NCI-H345 treated with DMSO at 0.1 percent for 48 hours (cell line): ENCODE data around the gene BNC1.
A peak's percentile ranks its signal among the peaks of the same experiment; 100 is the strongest.
"Not testable (repeated sequence)": the region's sequence is repeated elsewhere in the genome, so short reads cannot be mapped to it uniquely, and the experiment has no call there.

Experiments
- DNase-seq: peaks from one replicate; lab custom pipeline; 2025; ENCODE audit not compliant: unreplicated experiment; lab: John Stamatoyannopoulos, UW

Gene BNC1

GRCh38 chr15:83248151-83249029 lies 36.1 kb downstream of the BNC1 start:
- peak; percentile 37 for DNase-seq

- no peak for DNase-seq
Measured at GRCh38 chr15:83243634-83244033, 40.8 kb downstream of the BNC1 start.

- DNase-seq: no peak
Measured at GRCh38 chr15:83230242-83230641, 54.2 kb downstream of the BNC1 start.

- no peak for DNase-seq
Measured at GRCh38 chr15:83225449-83225848, 59.0 kb downstream of the BNC1 start.

GRCh38 chr15:83221781-83222180 lies 62.7 kb downstream of the BNC1 start:
- DNase-seq: not testable (repeated sequence)

- DNase-seq: no peak
Measured at GRCh38 chr15:83219026-83219425, 65.4 kb downstream of the BNC1 start.

- DNase-seq: no peak
Measured at GRCh38 chr15:83215306-83215705, 69.2 kb downstream of the BNC1 start.

- DNase-seq: no peak
Measured at GRCh38 chr15:83210619-83211018, 73.8 kb downstream of the BNC1 start.

GRCh38 chr15:83209333-83209732 lies 75.1 kb downstream of the BNC1 start:
- no peak for DNase-seq

GRCh38 chr15:83208367-83208661 lies 76.2 kb downstream of the BNC1 start:
- no peak for DNase-seq

- DNase-seq: peak; percentile 9
Measured at GRCh38 chr15:83207660-83208366, 76.7 kb downstream of the BNC1 start, which contains the start of gene HDGFL3. HDGFL3 (minus strand) TSS chr15:83207823; CDS start chr15:83207414, 409 bp downstream.

GRCh38 chr15:83207009-83207659 lies 77.3 kb downstream of the BNC1 start:
- no peak for DNase-seq

- no peak for DNase-seq
Measured at GRCh38 chr15:83206526-83207008, 77.9 kb downstream of the BNC1 start.
